Trophoblast cell (in vitro differentiated cells and primary cell): ENCODE measurements around the gene ANP32B. TPM values are rescaled to one million over a fixed set of nuclear protein-coding genes. Genes with fewer than 3 reads are reported as not detected.
A peak's percentile ranks its signal among the peaks of the same experiment; 100 is the strongest.

ENCODE experiments used
- DNase-seq, 2 donors: peaks; one replicate each; pipeline ENCODE4 v3.0.0-alpha.2; 2016
- H2AFZ ChIP-seq: 2 replicates; pipeline ENCODE4 v1.6.1; 2013; ENCODE audit warnings: low read length, moderate library complexity, mild to moderate bottlenecking; ENCODE audit not compliant: insufficient read depth, poor library complexity
- H2AK5ac ChIP-seq: 2 replicates; pipeline ENCODE4 v1.6.1; 2013; ENCODE audit warnings: mild to moderate bottlenecking, low read length
- H2BK120ac ChIP-seq: 2 replicates; pipeline ENCODE4 v1.6.1; 2013; ENCODE audit warnings: low read length, mild to moderate bottlenecking, moderate library complexity; ENCODE audit not compliant: insufficient read depth, poor library complexity
- H2BK12ac ChIP-seq: 2 replicates; pipeline ENCODE4 v1.6.1; 2013; ENCODE audit warnings: mild to moderate bottlenecking, low read length, moderate library complexity
- H2BK5ac ChIP-seq: 2 replicates; pipeline ENCODE4 v1.6.1; 2013; ENCODE audit warnings: low read length, low read depth, moderate library complexity, mild to moderate bottlenecking; ENCODE audit not compliant: poor library complexity
- H3K14ac ChIP-seq: 2 replicates; pipeline ENCODE4 v1.6.1; 2013; ENCODE audit warnings: mild to moderate bottlenecking, low read length
- H3K18ac ChIP-seq: 2 replicates; pipeline ENCODE4 v1.6.1; 2013; ENCODE audit warnings: mild to moderate bottlenecking, low read length
- H3K23ac ChIP-seq: 2 replicates; pipeline ENCODE4 v1.6.1; 2013; ENCODE audit warnings: low read length
- H3K27ac ChIP-seq: 2 replicates; pipeline ENCODE4 v1.5.1; 2013; ENCODE audit warnings: low read depth, mild to moderate bottlenecking, inconsistent platforms, low read length, moderate library complexity
- H3K27me3 ChIP-seq: 2 replicates; pipeline ENCODE4 v1.6.1; 2013; ENCODE audit warnings: inconsistent platforms, mild to moderate bottlenecking, low read length, moderate library complexity; ENCODE audit not compliant: insufficient read depth
- H3K36me3 ChIP-seq, 2 experiments: 1 replicate in 1 of 2; 2 replicates in 1 of 2; pipeline ENCODE4 v1.6.1; 2013; ENCODE audit warnings: low read length in 2 of 2, mild to moderate bottlenecking in 2 of 2, moderate library complexity in 1 of 2; ENCODE audit not compliant: insufficient read depth in 2 of 2, control insufficient read depth in 1 of 2
- H3K4ac ChIP-seq: 2 replicates; pipeline ENCODE4 v1.6.1; 2013; ENCODE audit warnings: low read depth, mild to moderate bottlenecking, low read length, moderate library complexity
- H3K4me1 ChIP-seq, 2 experiments: 1 replicate in 1 of 2; 2 replicates in 1 of 2; pipeline ENCODE4 v1.6.1; 2013; ENCODE audit warnings: low read length in 2 of 2, mild to moderate bottlenecking in 2 of 2, moderate library complexity in 1 of 2; ENCODE audit not compliant: insufficient read depth in 2 of 2, control insufficient read depth in 1 of 2
- H3K4me2 ChIP-seq: 2 replicates; pipeline ENCODE4 v1.6.1; 2013; ENCODE audit warnings: inconsistent platforms, mild to moderate bottlenecking, low read length, moderate library complexity
- H3K4me3 ChIP-seq: 2 replicates; pipeline ENCODE4 v1.5.1; 2013; ENCODE audit warnings: mild to moderate bottlenecking, low read depth, low read length, inconsistent platforms
- H3K79me1 ChIP-seq: one replicate; pipeline ENCODE4 v1.6.1; 2013; ENCODE audit warnings: low read length
- H3K79me2 ChIP-seq: 2 replicates; pipeline ENCODE4 v1.6.1; 2013; ENCODE audit warnings: low read length, mild to moderate bottlenecking; ENCODE audit not compliant: control insufficient read depth, insufficient read depth, poor library complexity
- H3K9ac ChIP-seq: 2 replicates; pipeline ENCODE4 v1.6.1; 2013; ENCODE audit warnings: mild to moderate bottlenecking, low read length
- H3K9me3 ChIP-seq: 2 replicates; pipeline ENCODE4 v1.6.1; 2013; ENCODE audit warnings: low read depth, mild to moderate bottlenecking, control low read depth, inconsistent platforms, low read length; ENCODE audit not compliant: insufficient read depth
- H4K12ac ChIP-seq: 2 replicates; pipeline ENCODE4 v1.6.1; 2013; ENCODE audit warnings: low read depth, mild to moderate bottlenecking, low read length, moderate library complexity
- H4K8ac ChIP-seq: 2 replicates; pipeline ENCODE4 v1.6.1; 2013; ENCODE audit warnings: low read depth, mild to moderate bottlenecking, low read length, moderate library complexity
- H4K91ac ChIP-seq: one replicate; pipeline ENCODE4 v1.6.1; 2013; ENCODE audit warnings: low read depth, mild to moderate bottlenecking, low read length, moderate library complexity
- WGBS: extraction: QIAGEN DNeasy Blood & Tissue Kit; methylation state at CpG from one replicate; pipeline ENCODE4 v1.1.7; 2013; ENCODE audit warnings: missing lambda C conversion rate; ENCODE audit not compliant: insufficient read length, insufficient coverage; ENCODE audit errors: extremely low coverage; 5-methylcytosine and 5-hydroxymethylcytosine counted together
- polyA plus RNA-seq: library from polyadenylated mRNA; stranded (reverse); fragments of 200-250 nt; gene quantifications from 2 replicates; pipeline ENCODE4 v1.2.3, GENCODE V29; 2013

Gene ANP32B
- 178 and 179 TPM in 2 replicates for polyA plus RNA-seq

DNA sequence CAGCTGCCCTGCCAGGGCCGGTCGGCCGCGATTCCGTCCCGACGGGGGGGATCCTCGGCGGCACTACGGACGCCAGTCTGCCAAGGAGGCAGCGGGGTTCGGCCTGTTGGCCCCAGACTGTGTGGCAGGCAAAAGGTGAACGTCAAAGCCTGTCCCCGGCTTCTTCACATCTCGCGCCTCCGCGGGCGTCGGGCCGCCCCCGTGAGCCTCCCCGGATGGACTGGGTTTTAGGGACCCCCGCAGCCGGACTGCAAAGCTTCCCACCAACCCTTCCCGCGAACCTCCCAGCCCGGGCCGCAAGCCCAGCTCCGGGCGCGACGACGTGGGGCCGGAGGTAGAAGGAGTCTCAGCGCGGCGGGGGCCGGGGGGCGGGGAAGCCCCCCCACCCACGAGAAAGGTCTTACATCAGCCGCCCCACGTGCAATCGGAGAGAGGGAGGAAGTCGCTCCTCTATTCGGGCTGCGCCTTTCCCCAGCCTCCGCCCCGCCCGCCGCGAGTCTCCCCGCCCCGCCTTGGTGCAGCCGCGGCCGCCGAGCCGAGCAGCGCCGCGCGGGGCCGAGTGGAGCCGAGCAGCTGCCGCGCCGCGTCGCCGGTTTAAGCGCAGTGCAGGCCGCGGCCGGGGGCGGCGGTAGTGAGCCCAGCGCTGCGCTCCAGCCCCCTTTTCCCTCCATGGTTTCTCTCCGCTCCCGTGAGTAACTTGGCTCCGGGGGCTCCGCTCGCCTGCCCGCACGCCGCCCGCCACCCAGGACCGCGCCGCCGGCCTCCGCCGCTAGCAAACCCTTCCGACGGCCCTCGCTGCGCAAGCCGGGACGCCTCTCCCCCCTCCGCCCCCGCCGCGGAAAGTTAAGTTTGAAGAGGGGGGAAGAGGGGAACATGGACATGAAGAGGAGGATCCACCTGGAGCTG lies at the start of gene ANP32B:
Gene ANP32B (plus strand): TSS at position 659 of the 906 bp plus-strand sequence. CDS start 215 bp downstream, at position 874.
- peak within 1 kb of the TSS; percentile 99 for H2AFZ ChIP-seq
- H2BK12ac ChIP-seq, result peak within 1 kb of the TSS; percentile 78
- H3K4me2 ChIP-seq, result peak within 1 kb of the TSS; percentile 95
- peaks cover 3% of the 10 kb centered on the region for H3K9me3 ChIP-seq
- peak within 1 kb of the TSS; percentile 97 for H4K91ac ChIP-seq
- peak within 1 kb of the TSS; percentile 92 for H3K27ac ChIP-seq
- H2BK5ac ChIP-seq, result peak within 1 kb of the TSS; percentile 98
- peak within 1 kb of the TSS; percentile 69 for H2AK5ac ChIP-seq
- peak within 1 kb of the TSS; percentile 98 for H4K12ac ChIP-seq
- peak within 1 kb of the TSS; percentile 96 for H2BK120ac ChIP-seq
- peaks cover 27% of the 10 kb centered on the region for H3K79me2 ChIP-seq
- DNase-seq, result peak; percentile 90 to 94
- H3K18ac ChIP-seq, result peak within 1 kb of the TSS; percentile 99
- H3K4me1 ChIP-seq, result peaks cover 8 to 11% of the 10 kb centered on the region in 2 experiments
- H3K27me3 ChIP-seq, result peaks cover 13% of the 10 kb centered on the region
- peak within 1 kb of the TSS; percentile 88 for H3K9ac ChIP-seq
- WGBS, result no CpG with 5 or more reads among the region's 105 CpGs
- H3K4me3 ChIP-seq, result peak within 1 kb of the TSS; percentile 90
- H3K4ac ChIP-seq, result peak within 1 kb of the TSS; percentile 87
- peak within 1 kb of the TSS; percentile 95 for H4K8ac ChIP-seq
- peaks cover 24% of the 10 kb centered on the region for H3K79me1 ChIP-seq
- no peaks in the 10 kb centered on the region for H3K36me3 ChIP-seq
- no peak within 1 kb of the TSS for H3K23ac ChIP-seq
- peak within 1 kb of the TSS; percentile 96 for H3K14ac ChIP-seq

DNA sequence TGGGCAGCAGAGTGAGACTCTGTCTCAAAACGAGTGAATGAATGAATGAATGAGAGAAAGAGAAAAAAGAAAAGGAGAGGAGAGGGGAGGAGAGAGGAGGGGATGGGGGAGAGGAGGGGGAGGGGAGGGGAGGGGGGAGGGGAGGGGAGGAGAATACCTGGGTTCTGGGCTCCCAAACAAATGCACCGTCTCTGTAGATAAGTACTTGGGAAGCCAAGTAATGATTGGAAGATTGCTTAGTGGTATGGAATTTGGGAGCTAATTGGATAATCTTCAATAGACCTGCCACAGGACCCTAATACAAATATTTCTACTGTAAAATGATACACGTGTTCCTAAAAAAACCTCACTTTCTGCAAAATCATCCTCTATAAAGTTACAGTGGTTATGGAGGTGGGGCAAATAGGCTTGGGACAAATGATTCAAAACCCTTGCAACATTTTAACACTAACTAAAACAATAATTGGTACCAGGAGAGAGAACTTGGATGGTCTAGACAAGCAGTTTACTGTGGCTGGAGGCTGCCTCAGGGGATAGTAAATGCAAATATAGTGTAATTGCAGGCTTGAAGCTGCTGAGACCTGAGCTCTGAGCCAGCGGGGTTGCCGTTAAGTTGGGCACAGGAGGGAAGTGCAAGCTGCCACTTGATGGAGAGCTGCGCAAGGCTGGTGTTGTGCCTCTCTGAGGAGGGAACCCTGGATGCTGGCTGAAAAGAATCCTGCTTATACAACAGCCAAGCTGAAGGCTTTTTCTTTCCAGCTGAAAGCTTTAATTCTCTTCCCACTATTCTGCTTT lies 48.6 kb upstream of the ANP32B start:
- Histone ChIP-seq H3K4ac (no peak overlapping the region), H3K4me2 (no peak overlapping the region), H3K14ac (no peak overlapping the region), H3K27me3 (peaks cover 6% of the 10 kb centered on the region), H2BK12ac (no peak overlapping the region), H3K9ac (no peak overlapping the region), H4K91ac (no peak overlapping the region), H3K79me1 (no peaks in the 10 kb centered on the region), H3K23ac (no peak overlapping the region), H2BK5ac (no peak overlapping the region), H2BK120ac (no peak overlapping the region), H4K8ac (no peak overlapping the region), H3K36me3 (no peaks in the 10 kb centered on the region), H2AFZ (no peak overlapping the region), H3K9me3 (no peaks in the 10 kb centered on the region), H3K27ac (no peak overlapping the region), H2AK5ac (no peak overlapping the region), H3K4me1 (no peaks in the 10 kb centered on the region), H3K79me2 (no peaks in the 10 kb centered on the region), H4K12ac (no peak overlapping the region), H3K4me3 (no peak overlapping the region), H3K18ac (no peak overlapping the region)
- WGBS, result no CpG with 5 or more reads among the region's 6 CpGs
- no peak for DNase-seq

DNA sequence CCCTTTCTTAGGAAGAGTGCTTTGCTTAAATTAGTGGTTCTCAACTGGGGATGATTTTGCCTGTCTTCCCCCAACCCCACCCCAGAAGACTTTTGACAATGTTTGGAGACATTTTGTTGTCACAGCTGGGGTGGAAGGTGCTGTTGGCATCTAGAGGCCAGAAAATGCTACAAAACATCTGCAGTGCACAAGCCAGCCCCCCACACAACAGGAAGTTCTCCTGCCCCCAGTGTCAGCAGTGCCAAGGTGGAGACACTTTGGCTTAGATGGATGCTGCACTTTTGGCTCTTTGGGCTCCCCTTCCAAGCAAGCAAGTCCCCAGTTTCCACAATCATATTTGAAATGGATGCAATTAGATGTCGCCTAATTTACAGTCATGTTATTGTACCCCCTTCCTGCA lies 47.9 kb upstream of the ANP32B start:
- no peak for DNase-seq
- Histone ChIP-seq H3K9me3 (no peaks in the 10 kb centered on the region), H3K79me2 (no peaks in the 10 kb centered on the region), H3K4me2 (no peak overlapping the region), H4K8ac (no peak overlapping the region), H2BK120ac (no peak overlapping the region), H3K4ac (no peak overlapping the region), H3K14ac (no peak overlapping the region), H2AK5ac (no peak overlapping the region), H3K4me1 (no peaks in the 10 kb centered on the region), H3K9ac (no peak overlapping the region), H4K91ac (no peak overlapping the region), H3K4me3 (no peak overlapping the region), H3K36me3 (no peaks in the 10 kb centered on the region), H2BK12ac (no peak overlapping the region), H2AFZ (no peak overlapping the region), H3K23ac (no peak overlapping the region), H3K27ac (no peak overlapping the region), H4K12ac (no peak overlapping the region), H2BK5ac (no peak overlapping the region), H3K79me1 (no peaks in the 10 kb centered on the region), H3K18ac (no peak overlapping the region), H3K27me3 (peaks cover 6% of the 10 kb centered on the region)
- no CpG with 5 or more reads among the region's 1 CpG for WGBS

DNA sequence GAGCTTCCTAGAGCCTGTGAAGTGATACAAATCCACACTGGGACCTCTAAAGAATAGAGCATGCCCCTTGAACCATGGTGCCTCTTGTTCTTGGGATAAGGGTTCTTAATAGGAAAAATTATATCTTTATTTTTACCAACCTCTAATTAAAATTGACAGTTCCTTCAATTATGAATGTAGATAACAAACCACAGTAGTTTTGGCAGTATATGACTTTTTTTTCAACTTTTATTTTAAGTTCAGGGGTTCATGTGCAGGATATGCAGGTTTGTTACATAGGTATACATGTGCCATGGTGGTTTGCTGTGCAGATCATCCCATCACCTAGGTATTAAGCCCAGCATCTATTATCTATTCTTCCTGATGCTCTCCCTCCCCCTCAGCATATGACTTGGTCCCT lies 46.1 kb upstream of the ANP32B start:
- Histone ChIP-seq H3K79me1 (no peaks in the 10 kb centered on the region), H3K9ac (no peak overlapping the region), H3K18ac (no peak overlapping the region), H2BK12ac (no peak overlapping the region), H3K9me3 (no peaks in the 10 kb centered on the region), H3K4me2 (no peak overlapping the region), H2AFZ (no peak overlapping the region), H4K8ac (no peak overlapping the region), H3K79me2 (no peaks in the 10 kb centered on the region), H3K4me3 (no peak overlapping the region), H4K91ac (no peak overlapping the region), H2BK5ac (no peak overlapping the region), H3K23ac (no peak overlapping the region), H2BK120ac (no peak overlapping the region), H3K14ac (no peak overlapping the region), H3K36me3 (no peaks in the 10 kb centered on the region), H4K12ac (no peak overlapping the region), H3K27ac (no peak overlapping the region), H3K4ac (no peak overlapping the region), H2AK5ac (no peak overlapping the region), H3K4me1 (no peaks in the 10 kb centered on the region), H3K27me3 (peaks cover 3% of the 10 kb centered on the region)
- no peak for DNase-seq
